WTC11 (cell line): Measurements from ENCODE around the gene CNMD.

Experiments
- CREB1 ChIP-seq: sonication (generic); formaldehyde crosslinking; IDR thresholded peaks from 2 replicates; pipeline ENCODE4 v1.8.0; 2023; ENCODE audit warnings: mild to moderate bottlenecking, missing genetic modification reagents
- CTCF ChIP-seq: fragments of 200-600 bp; IDR thresholded peaks from 2 replicates; pipeline ENCODE4 v1.8.0; 2022; ENCODE audit warnings: antibody characterized with exemption
- MAX ChIP-seq: sonication (generic); formaldehyde crosslinking; IDR thresholded peaks from 2 replicates; pipeline ENCODE4 v1.8.0; 2022; ENCODE audit warnings: mild to moderate bottlenecking, missing genetic modification reagents
- PRDM15 ChIP-seq: sonication (generic); formaldehyde crosslinking; IDR thresholded peaks from 2 replicates; pipeline ENCODE4 v1.8.0; 2022; ENCODE audit warnings: missing genetic modification reagents
- USF2 ChIP-seq: sonication (generic); formaldehyde crosslinking; IDR thresholded peaks from 2 replicates; pipeline ENCODE4 v1.8.1; 2023; ENCODE audit warnings: mild to moderate bottlenecking, missing genetic modification reagents, moderate library complexity
- ZNF232 ChIP-seq: sonication (generic); formaldehyde crosslinking; IDR thresholded peaks from 2 replicates; pipeline ENCODE4 v1.8.0; 2022; ENCODE audit warnings: mild to moderate bottlenecking, missing genetic modification reagents

GRCh38 chr13:52784591-52785340, 45.1 kb upstream of the CNMD start:
- TF ChIP-seq CTCF (no peak), ZNF232 (CRISPR knock-in tag) (no peak), USF2 (CRISPR knock-in tag) (no peak), CREB1 (CRISPR knock-in tag) (no peak), PRDM15 (no peak), MAX (CRISPR knock-in tag) (no peak)
